ENCODE results near the gene CELA1.
"Not testable (repeated sequence)": the region's sequence is repeated elsewhere in the genome, so short reads cannot be mapped to it uniquely, and the experiment has no call there.

The CELA1 gene

DNA sequence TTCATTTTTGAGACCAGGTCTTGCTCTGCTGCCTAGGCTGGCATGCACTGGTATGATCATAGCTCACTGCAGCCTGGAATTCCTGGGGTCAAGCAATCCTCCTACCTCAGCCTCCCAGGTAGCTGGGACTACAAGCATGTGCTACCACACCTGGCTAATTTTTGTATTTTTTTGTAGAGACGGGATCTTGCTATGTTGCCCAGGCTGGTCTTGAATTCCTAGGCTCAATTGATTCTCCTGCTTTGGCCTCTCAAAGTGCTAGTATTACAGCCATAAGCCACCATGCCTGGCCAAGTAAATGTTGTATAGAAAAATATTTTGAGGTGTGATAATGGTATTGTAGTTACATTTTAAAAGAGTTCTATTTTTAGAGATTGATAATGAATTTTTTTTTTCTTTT is 35.1 kb downstream of the CELA1 start:
- TF ChIP-seq, protein P1, sequence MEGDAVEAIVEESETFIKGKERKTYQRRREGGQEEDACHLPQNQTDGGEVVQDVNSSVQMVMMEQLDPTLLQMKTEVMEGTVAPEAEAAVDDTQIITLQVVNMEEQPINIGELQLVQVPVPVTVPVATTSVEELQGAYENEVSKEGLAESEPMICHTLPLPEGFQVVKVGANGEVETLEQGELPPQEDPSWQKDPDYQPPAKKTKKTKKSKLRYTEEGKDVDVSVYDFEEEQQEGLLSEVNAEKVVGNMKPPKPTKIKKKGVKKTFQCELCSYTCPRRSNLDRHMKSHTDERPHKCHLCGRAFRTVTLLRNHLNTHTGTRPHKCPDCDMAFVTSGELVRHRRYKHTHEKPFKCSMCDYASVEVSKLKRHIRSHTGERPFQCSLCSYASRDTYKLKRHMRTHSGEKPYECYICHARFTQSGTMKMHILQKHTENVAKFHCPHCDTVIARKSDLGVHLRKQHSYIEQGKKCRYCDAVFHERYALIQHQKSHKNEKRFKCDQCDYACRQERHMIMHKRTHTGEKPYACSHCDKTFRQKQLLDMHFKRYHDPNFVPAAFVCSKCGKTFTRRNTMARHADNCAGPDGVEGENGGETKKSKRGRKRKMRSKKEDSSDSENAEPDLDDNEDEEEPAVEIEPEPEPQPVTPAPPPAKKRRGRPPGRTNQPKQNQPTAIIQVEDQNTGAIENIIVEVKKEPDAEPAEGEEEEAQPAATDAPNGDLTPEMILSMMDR (IDR thresholded peaks at IDR 0.05; ENCODE audit: insufficient read depth, low read length): no peak
- TF ChIP-seq POLR2AphosphoS5 (IDR thresholded peaks at IDR 0.05; ENCODE audit: low read depth): no peak
- TF ChIP-seq SPI1 (IDR thresholded peaks at IDR 0.05; ENCODE audit: borderline replicate concordance, low read depth): no peak
- TF ChIP-seq, protein P2, sequence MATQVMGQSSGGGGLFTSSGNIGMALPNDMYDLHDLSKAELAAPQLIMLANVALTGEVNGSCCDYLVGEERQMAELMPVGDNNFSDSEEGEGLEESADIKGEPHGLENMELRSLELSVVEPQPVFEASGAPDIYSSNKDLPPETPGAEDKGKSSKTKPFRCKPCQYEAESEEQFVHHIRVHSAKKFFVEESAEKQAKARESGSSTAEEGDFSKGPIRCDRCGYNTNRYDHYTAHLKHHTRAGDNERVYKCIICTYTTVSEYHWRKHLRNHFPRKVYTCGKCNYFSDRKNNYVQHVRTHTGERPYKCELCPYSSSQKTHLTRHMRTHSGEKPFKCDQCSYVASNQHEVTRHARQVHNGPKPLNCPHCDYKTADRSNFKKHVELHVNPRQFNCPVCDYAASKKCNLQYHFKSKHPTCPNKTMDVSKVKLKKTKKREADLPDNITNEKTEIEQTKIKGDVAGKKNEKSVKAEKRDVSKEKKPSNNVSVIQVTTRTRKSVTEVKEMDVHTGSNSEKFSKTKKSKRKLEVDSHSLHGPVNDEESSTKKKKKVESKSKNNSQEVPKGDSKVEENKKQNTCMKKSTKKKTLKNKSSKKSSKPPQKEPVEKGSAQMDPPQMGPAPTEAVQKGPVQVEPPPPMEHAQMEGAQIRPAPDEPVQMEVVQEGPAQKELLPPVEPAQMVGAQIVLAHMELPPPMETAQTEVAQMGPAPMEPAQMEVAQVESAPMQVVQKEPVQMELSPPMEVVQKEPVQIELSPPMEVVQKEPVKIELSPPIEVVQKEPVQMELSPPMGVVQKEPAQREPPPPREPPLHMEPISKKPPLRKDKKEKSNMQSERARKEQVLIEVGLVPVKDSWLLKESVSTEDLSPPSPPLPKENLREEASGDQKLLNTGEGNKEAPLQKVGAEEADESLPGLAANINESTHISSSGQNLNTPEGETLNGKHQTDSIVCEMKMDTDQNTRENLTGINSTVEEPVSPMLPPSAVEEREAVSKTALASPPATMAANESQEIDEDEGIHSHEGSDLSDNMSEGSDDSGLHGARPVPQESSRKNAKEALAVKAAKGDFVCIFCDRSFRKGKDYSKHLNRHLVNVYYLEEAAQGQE (IDR thresholded peaks at IDR 0.05; ENCODE audit: insufficient replicate concordance, low read depth): no peak
- TF ChIP-seq GABPA (IDR thresholded peaks at IDR 0.05; ENCODE audit: low read depth): no peak
- no peak overlapping the region for H3K27ac ChIP-seq (replicated peaks)
- no peak for DNase-seq (ENCODE audit: low read depth in 1 of 2, low spot score in 1 of 2)
- no peak overlapping the region for H3K4me3 ChIP-seq (replicated peaks; ENCODE audit: insufficient read depth, low read length)
- H3K27me3 ChIP-seq (ENCODE audit: insufficient read depth, poor library complexity, severe bottlenecking): no peaks in the 10 kb centered on the region

GRCh38 chr12:51307655-51308593 is 38.6 kb downstream of the CELA1 start:
- no peak overlapping the region for H3K4me3 ChIP-seq (replicated peaks; ENCODE audit: insufficient read depth, low read length)
- TF ChIP-seq GABPA (IDR thresholded peaks at IDR 0.05; ENCODE audit: low read depth): no peak
- TF ChIP-seq, protein P2 (IDR thresholded peaks at IDR 0.05; ENCODE audit: insufficient replicate concordance, low read depth): no peak
- no peak for TF ChIP-seq POLR2AphosphoS5 (IDR thresholded peaks at IDR 0.05; ENCODE audit: low read depth)
- TF ChIP-seq, protein P1 (IDR thresholded peaks at IDR 0.05; ENCODE audit: insufficient read depth, low read length): no peak
- no peak for TF ChIP-seq SPI1 (IDR thresholded peaks at IDR 0.05; ENCODE audit: borderline replicate concordance, low read depth)
- no peak for DNase-seq (ENCODE audit: low read depth in 1 of 2, low spot score in 1 of 2)
- no peak overlapping the region for H3K27ac ChIP-seq (replicated peaks)
- no peaks in the 10 kb centered on the region for H3K27me3 ChIP-seq (ENCODE audit: insufficient read depth, poor library complexity, severe bottlenecking)

- Histone ChIP-seq H3K27me3 (ENCODE audit: insufficient read depth, poor library complexity, severe bottlenecking) (no peaks in the 10 kb centered on the region), H3K4me3 (replicated peaks; ENCODE audit: insufficient read depth, low read length) (no peak overlapping the region), H3K27ac (replicated peaks) (no peak overlapping the region)
- TF ChIP-seq GABPA (IDR thresholded peaks at IDR 0.05; ENCODE audit: low read depth): no peak
- no peak for TF ChIP-seq SPI1 (IDR thresholded peaks at IDR 0.05; ENCODE audit: borderline replicate concordance, low read depth)
- TF ChIP-seq, protein P1 (IDR thresholded peaks at IDR 0.05; ENCODE audit: insufficient read depth, low read length): no peak
- TF ChIP-seq POLR2AphosphoS5 (IDR thresholded peaks at IDR 0.05; ENCODE audit: low read depth): no peak
- TF ChIP-seq, protein P2 (IDR thresholded peaks at IDR 0.05; ENCODE audit: insufficient replicate concordance, low read depth): no peak
- no peak for DNase-seq (ENCODE audit: low read depth in 1 of 2, low spot score in 1 of 2)
Measured at GRCh38 chr12:51306507-51306906, 40.0 kb downstream of the CELA1 start.

DNA sequence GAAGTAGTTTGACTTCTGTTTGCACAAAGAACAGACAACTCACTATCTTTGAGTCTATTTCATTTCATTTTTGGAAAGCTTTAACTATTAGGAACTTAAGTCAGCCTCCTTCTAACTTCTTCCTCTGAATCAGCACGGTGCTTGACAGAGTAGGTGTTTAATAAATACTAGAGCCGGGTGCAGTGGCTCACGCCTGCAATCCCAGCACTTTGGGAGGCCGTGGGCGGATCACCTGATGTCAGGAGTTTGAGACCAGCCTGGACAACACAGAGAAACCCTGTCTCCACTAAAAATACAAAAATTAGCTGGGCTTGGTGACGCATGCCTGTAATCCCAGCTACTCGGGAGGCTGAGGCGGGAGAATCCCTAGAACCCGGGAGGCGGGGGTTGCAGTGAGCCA is 45.7 kb downstream of the CELA1 start:
- not testable (repeated sequence) for H3K27ac ChIP-seq (replicated peaks); DNase-seq (ENCODE audit: low read depth in 1 of 2, low spot score in 1 of 2); H3K4me3 ChIP-seq (replicated peaks; ENCODE audit: insufficient read depth, low read length); H3K27me3 ChIP-seq (ENCODE audit: insufficient read depth, poor library complexity, severe bottlenecking)

Measured in HL-60 (cell line).